Thymus (tissue), 11 donors: Measurements from ENCODE around the gene OR1N1. TPM values are rescaled to one million over a fixed set of nuclear protein-coding genes. Genes with fewer than 3 reads are reported as not detected.

Experiments
- DNase-seq, 9 donors: peaks; one replicate each; pipeline ENCODE4 v3.0.0-alpha.2; 2013; ENCODE audit warnings: low spot score in 9 of 9, low read depth in 6 of 9, missing footprints in 1 of 9
- H3K27ac ChIP-seq, 2 donors: one replicate each; pipeline ENCODE4 v1.5.1; 2013; ENCODE audit warnings: control low read depth in 1 of 2, low read depth in 1 of 2, low read length in 1 of 2, mild to moderate bottlenecking in 1 of 2, moderate library complexity in 1 of 2
- H3K27me3 ChIP-seq, 2 donors: one replicate each; pipeline ENCODE4 v1.5.1; 2013; ENCODE audit warnings: low read length in 1 of 2; ENCODE audit not compliant: control insufficient read depth in 2 of 2, insufficient read depth in 1 of 2
- H3K36me3 ChIP-seq, 2 donors: one replicate each; pipeline ENCODE4 v1.5.1; 2013; ENCODE audit warnings: low read length in 1 of 2, mild to moderate bottlenecking in 1 of 2, moderate library complexity in 1 of 2; ENCODE audit not compliant: control insufficient read depth in 2 of 2, insufficient read depth in 2 of 2
- H3K4me1 ChIP-seq, 2 donors: one replicate each; pipeline ENCODE4 v1.5.1; 2013; ENCODE audit warnings: low read length in 2 of 2; ENCODE audit not compliant: control insufficient read depth in 2 of 2, insufficient read depth in 2 of 2
- H3K4me3 ChIP-seq, 2 donors: one replicate each; pipeline ENCODE4 v1.5.1; 2013; ENCODE audit warnings: low read length in 2 of 2, control low read depth in 1 of 2, mild to moderate bottlenecking in 1 of 2
- H3K9me3 ChIP-seq, 2 donors: one replicate each; pipeline ENCODE4 v1.5.1; 2013; ENCODE audit warnings: low read length in 1 of 2, mild to moderate bottlenecking in 1 of 2; ENCODE audit not compliant: control insufficient read depth in 2 of 2, insufficient read depth in 1 of 2
- WGBS: extraction: QIAGEN DNeasy Blood & Tissue Kit; methylation state at CpG from one replicate; pipeline ENCODE4 v1.1.7; 2013; 5-methylcytosine and 5-hydroxymethylcytosine counted together
- polyA plus RNA-seq: library from polyadenylated mRNA; stranded (reverse); fragments of 200-250 nt; gene quantifications from one replicate; pipeline ENCODE4 v1.2.3, GENCODE V29; 2013
- total RNA-seq: library from RNA; stranded (reverse); fragments of 120-200 nt; gene quantifications from one replicate; pipeline ENCODE4 v1.2.4, GENCODE V29; 2013
- donor health status: healthy.

Gene OR1N1
- total and polyA plus RNA-seq, 2 donors = not detected

- Histone ChIP-seq H3K27ac (no peak overlapping the region), H3K27me3 (no peaks in the 10 kb centered on the region), H3K36me3 (no peaks in the 10 kb centered on the region), H3K9me3 (no peaks in the 10 kb centered on the region), H3K4me3 (no peak overlapping the region), H3K4me1 (no peaks in the 10 kb centered on the region)
- WGBS = 96% methylated on average over 5 of the region's 5 CpGs
- DNase-seq = no peak
These were observed 48.0 kb downstream of the OR1N1 start for GRCh38 chr9:122479062-122479461.

- WGBS = 95% methylated on average over 6 of the region's 6 CpGs
- DNase-seq = no peak
- Histone ChIP-seq H3K27me3 (no peaks in the 10 kb centered on the region), H3K4me1 (no peaks in the 10 kb centered on the region), H3K4me3 (no peak within 1 kb of the TSS), H3K36me3 (no peaks in the 10 kb centered on the region), H3K27ac (no peak within 1 kb of the TSS), H3K9me3 (no peaks in the 10 kb centered on the region)
These were observed 49.3 kb downstream of the OR1N1 start, which contains the start of gene OR1J1 for GRCh38 chr9:122477826-122478225. Gene OR1J1 (minus strand): TSS chr9:122477926. CDS start chr9:122477926, 0 bp downstream.

- H3K27ac ChIP-seq = no peak overlapping the region
- H3K9me3 ChIP-seq = no peaks in the 10 kb centered on the region
- H3K4me3 ChIP-seq = no peak overlapping the region
- WGBS = 97% methylated on average over 3 of the region's 3 CpGs
- no peaks in the 10 kb centered on the region for H3K36me3 ChIP-seq
- DNase-seq = no peak
- no peaks in the 10 kb centered on the region for H3K27me3 ChIP-seq
- H3K4me1 ChIP-seq = no peaks in the 10 kb centered on the region
These were observed 49.7 kb downstream of the OR1N1 start for GRCh38 chr9:122477346-122477745.

Other genes starting within 250 kb of the OR1N1 start
- gene PTGS1, start 156.3 kb downstream of the OR1N1 start, total RNA-seq = 1.9 TPM
- 1.6 TPM for gene PTGS1, start 156.3 kb downstream of the OR1N1 start, polyA plus RNA-seq
- gene OR1J1, start 49.4 kb downstream of the OR1N1 start, total RNA-seq = not detected
- not detected for gene OR1J1, start 49.4 kb downstream of the OR1N1 start, polyA plus RNA-seq
- gene OR1J2, start 16.5 kb downstream of the OR1N1 start, total RNA-seq = not detected
- not detected for gene OR1J2, start 16.5 kb downstream of the OR1N1 start, polyA plus RNA-seq
- not detected for gene OR1J4, start 8.2 kb downstream of the OR1N1 start, total RNA-seq
- 0.07 TPM for gene OR1J4, start 8.2 kb downstream of the OR1N1 start, polyA plus RNA-seq
- not detected for gene OR1N2, start 25.8 kb upstream of the OR1N1 start, total RNA-seq
- not detected for gene OR1N2, start 25.8 kb upstream of the OR1N1 start, polyA plus RNA-seq
- 0.09 TPM for gene OR1L8, start 56.1 kb upstream of the OR1N1 start, total RNA-seq
- not detected for gene OR1L8, start 56.1 kb upstream of the OR1N1 start, polyA plus RNA-seq
- not detected for gene OR1Q1, start 87.4 kb upstream of the OR1N1 start, total RNA-seq
- 0.05 TPM for gene OR1Q1, start 87.4 kb upstream of the OR1N1 start, polyA plus RNA-seq
- not detected for gene OR1B1, start 130.3 kb upstream of the OR1N1 start, total RNA-seq
- not detected for gene OR1B1, start 130.3 kb upstream of the OR1N1 start, polyA plus RNA-seq
- gene OR1L1, start 134.4 kb upstream of the OR1N1 start, total RNA-seq = not detected
- not detected for gene OR1L1, start 134.4 kb upstream of the OR1N1 start, polyA plus RNA-seq
- not detected for gene OR1L3, start 147.8 kb upstream of the OR1N1 start, total RNA-seq
- gene OR1L3, start 147.8 kb upstream of the OR1N1 start, polyA plus RNA-seq = not detected
- not detected for gene OR1L4, start 196.7 kb upstream of the OR1N1 start, total RNA-seq
- 0.05 TPM for gene OR1L4, start 196.7 kb upstream of the OR1N1 start, polyA plus RNA-seq
- not detected for gene OR1L6, start 215.0 kb upstream of the OR1N1 start, total RNA-seq
- gene OR1L6, start 215.0 kb upstream of the OR1N1 start, polyA plus RNA-seq = not detected